Fibroblast of peridontal ligament (primary cell): ENCODE results near the gene TSFM.
A peak's percentile ranks its signal among the peaks of the same experiment; 100 is the strongest.

Experiments
- DNase-seq: peaks from one replicate; pipeline ENCODE4 v3.0.0-alpha.2; 2010; ENCODE audit errors: extremely low read depth

TSFM gene

GRCh38 chr12:57780284-57780897 lies 2.2 kb upstream of the TSFM start:
- DNase-seq: no peak

- no peak for DNase-seq
Observed at GRCh38 chr12:57781244-57781643, 1.3 kb upstream of the TSFM start.

- no peak for DNase-seq
Observed at GRCh38 chr12:57781801-57782200, 786 bp upstream of the TSFM start.

GRCh38 chr12:57782243-57782607 lies 362 bp upstream of the TSFM start:
- no peak for DNase-seq

- no peak for DNase-seq
Observed at GRCh38 chr12:57783466-57783801, 847 bp downstream of the TSFM start.

- no peak for DNase-seq
Observed at GRCh38 chr12:57783861-57784260, 1.3 kb downstream of the TSFM start.

- DNase-seq: peak; percentile 72
Observed at GRCh38 chr12:57793920-57794319, 11.3 kb downstream of the TSFM start.

- no peak for DNase-seq
Observed at GRCh38 chr12:57795354-57795753, 12.8 kb downstream of the TSFM start.

GRCh38 chr12:57796996-57797395 lies 14.4 kb downstream of the TSFM start:
- no peak for DNase-seq

GRCh38 chr12:57797933-57798332 lies 15.3 kb downstream of the TSFM start:
- DNase-seq: no peak

GRCh38 chr12:57800965-57801364 lies 18.4 kb downstream of the TSFM start:
- no peak for DNase-seq

GRCh38 chr12:57802607-57803006 lies 20.0 kb downstream of the TSFM start:
- no peak for DNase-seq

- peak; percentile 62 for DNase-seq
Observed at GRCh38 chr12:57803319-57803893, 20.8 kb downstream of the TSFM start.

GRCh38 chr12:57806677-57807076 lies 24.1 kb downstream of the TSFM start:
- no peak for DNase-seq

- DNase-seq: no peak
Observed at GRCh38 chr12:57807285-57807684, 24.7 kb downstream of the TSFM start.

GRCh38 chr12:57808351-57808750 lies 25.8 kb downstream of the TSFM start:
- DNase-seq: no peak

- DNase-seq: no peak
Observed at GRCh38 chr12:57809425-57809824, 26.8 kb downstream of the TSFM start.

- DNase-seq: peak; percentile 15
Observed at GRCh38 chr12:57810450-57810849, 27.9 kb downstream of the TSFM start.

GRCh38 chr12:57811028-57811755 lies 28.6 kb downstream of the TSFM start:
- DNase-seq: no peak

GRCh38 chr12:57813111-57813970 lies 30.8 kb downstream of the TSFM start:
- DNase-seq: no peak

- DNase-seq: peak; percentile 48
Observed at GRCh38 chr12:57813971-57814772, 31.6 kb downstream of the TSFM start.
